ENCODE results near the gene COPS4. TPM values are rescaled to one million over a fixed set of nuclear protein-coding genes. Genes with fewer than 3 reads are reported as not detected.

COPS4 gene
- total RNA-seq, 1 donor from 2014 or later: 92.4 TPM

DNA sequence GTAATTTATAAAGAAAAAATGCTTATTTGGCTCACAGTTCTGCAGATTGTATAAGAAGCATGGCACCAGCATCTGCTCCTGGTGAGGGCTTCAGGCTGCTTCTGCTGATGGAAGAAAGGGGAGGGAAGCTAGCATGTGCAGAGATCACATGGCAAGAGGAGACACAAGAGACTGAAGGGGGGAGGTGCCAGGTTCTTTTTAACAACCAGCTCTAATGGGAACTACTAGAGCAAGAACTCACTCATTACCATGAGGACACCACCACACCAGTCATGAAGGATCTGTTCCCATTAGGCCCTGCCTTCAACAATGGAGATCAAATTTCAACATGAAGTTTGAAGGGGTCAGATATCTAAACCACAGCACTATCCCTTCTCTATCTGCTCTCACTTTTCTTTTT is 9.4 kb upstream of the COPS4 start:
- Histone ChIP-seq H3K79me2 (ENCODE audit: low read depth) (no peaks in the 10 kb centered on the region), H4K20me1 (ENCODE audit: low read depth) (no peaks in the 10 kb centered on the region), H3K36me3 (no peaks in the 10 kb centered on the region), H2AFZ (replicated peaks) (no peak overlapping the region), H3K27ac (no peak overlapping the region), H3K9ac (no peak overlapping the region), H3K27me3 (peaks cover 13% of the 10 kb centered on the region), H3K9me3 (ENCODE audit: low read depth) (no peaks in the 10 kb centered on the region), H3K4me3 (no peak overlapping the region), H3K4me1 (no peaks in the 10 kb centered on the region), H3F3A (ENCODE audit: low read depth) (no peaks in the 10 kb centered on the region), H3K4me2 (no peak overlapping the region)
- no peak for DNase-seq (ENCODE audit: low spot score)
- no peak overlapping the region for H3K27ac Mint-ChIP-seq
- H3K9me3 Mint-ChIP-seq: peaks cover 18% of the 10 kb centered on the region
- H3K4me3 Mint-ChIP-seq: no peak overlapping the region
- H3K4me1 Mint-ChIP-seq: no peaks in the 10 kb centered on the region
- TF ChIP-seq EZH2phosphoT487 (IDR thresholded peaks at IDR 0.05): no peak
- no peak for TF ChIP-seq EZH2 (IDR thresholded peaks at IDR 0.05)
- TF ChIP-seq, protein P1, sequence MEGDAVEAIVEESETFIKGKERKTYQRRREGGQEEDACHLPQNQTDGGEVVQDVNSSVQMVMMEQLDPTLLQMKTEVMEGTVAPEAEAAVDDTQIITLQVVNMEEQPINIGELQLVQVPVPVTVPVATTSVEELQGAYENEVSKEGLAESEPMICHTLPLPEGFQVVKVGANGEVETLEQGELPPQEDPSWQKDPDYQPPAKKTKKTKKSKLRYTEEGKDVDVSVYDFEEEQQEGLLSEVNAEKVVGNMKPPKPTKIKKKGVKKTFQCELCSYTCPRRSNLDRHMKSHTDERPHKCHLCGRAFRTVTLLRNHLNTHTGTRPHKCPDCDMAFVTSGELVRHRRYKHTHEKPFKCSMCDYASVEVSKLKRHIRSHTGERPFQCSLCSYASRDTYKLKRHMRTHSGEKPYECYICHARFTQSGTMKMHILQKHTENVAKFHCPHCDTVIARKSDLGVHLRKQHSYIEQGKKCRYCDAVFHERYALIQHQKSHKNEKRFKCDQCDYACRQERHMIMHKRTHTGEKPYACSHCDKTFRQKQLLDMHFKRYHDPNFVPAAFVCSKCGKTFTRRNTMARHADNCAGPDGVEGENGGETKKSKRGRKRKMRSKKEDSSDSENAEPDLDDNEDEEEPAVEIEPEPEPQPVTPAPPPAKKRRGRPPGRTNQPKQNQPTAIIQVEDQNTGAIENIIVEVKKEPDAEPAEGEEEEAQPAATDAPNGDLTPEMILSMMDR (IDR thresholded peaks at IDR 0.05): no peak
- peaks cover 4% of the 10 kb centered on the region for H3K27me3 Mint-ChIP-seq (ENCODE audit: insufficient read depth, low read depth)
- H3K36me3 Mint-ChIP-seq: peaks cover 2% of the 10 kb centered on the region

DNA sequence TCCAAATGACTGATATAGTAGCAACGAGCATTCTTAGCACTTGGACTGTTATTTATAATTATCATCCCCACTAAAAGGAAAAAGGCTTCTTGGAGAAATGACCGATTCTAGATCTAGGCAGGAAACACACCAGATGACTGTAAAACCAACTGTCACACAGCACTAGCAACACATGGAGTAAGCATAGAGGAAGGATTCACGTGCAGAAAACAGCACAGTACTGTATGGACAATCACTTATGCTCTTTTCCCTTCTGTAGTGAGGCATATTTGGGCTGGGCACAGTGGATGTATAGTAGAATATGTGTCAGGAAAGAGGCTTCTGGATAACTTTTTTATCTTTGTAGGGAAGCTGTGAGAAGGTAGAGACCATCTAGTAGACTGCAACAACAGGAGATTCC is 6.0 kb upstream of the COPS4 start:
- no peak overlapping the region for H3K4me3 Mint-ChIP-seq
- no peak for TF ChIP-seq EZH2phosphoT487 (IDR thresholded peaks at IDR 0.05)
- TF ChIP-seq, protein P1 (IDR thresholded peaks at IDR 0.05): no peak
- no peak for TF ChIP-seq EZH2 (IDR thresholded peaks at IDR 0.05)
- no peak overlapping the region for H3K4me2 ChIP-seq

DNA sequence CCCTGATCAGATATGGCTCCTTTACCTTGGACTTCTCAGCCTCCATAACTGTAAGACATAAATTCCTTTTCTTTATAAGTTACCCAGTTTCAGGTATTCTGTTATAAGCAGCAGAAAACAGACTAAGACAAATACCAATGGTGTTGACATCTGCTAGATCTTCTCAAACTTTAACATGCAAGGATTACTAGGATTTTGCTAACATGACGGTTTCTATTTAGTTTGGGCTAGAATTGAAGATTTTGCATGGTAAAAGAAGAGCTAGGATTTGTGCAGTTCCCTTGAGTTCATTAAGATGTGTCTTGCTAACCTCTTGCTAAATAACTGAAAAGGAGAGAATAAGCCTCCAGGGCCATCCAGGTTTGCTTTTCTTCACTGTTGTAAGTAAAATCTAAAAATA is 5.3 kb upstream of the COPS4 start:
- peaks cover 2% of the 10 kb centered on the region for H3K36me3 Mint-ChIP-seq
- Histone ChIP-seq H3K4me2 (no peak overlapping the region), H3F3A (ENCODE audit: low read depth) (peaks cover 10% of the 10 kb centered on the region), H3K9ac (no peak overlapping the region), H4K20me1 (ENCODE audit: low read depth) (no peaks in the 10 kb centered on the region), H3K9me3 (ENCODE audit: low read depth) (no peaks in the 10 kb centered on the region), H3K36me3 (no peaks in the 10 kb centered on the region), H3K79me2 (ENCODE audit: low read depth) (no peaks in the 10 kb centered on the region), H3K27me3 (peaks cover 13% of the 10 kb centered on the region), H3K4me3 (no peak overlapping the region), H2AFZ (replicated peaks) (peak overlapping the region; percentile 37), H3K4me1 (no peaks in the 10 kb centered on the region), H3K27ac (no peak overlapping the region)
- H3K9me3 Mint-ChIP-seq: peaks cover 13% of the 10 kb centered on the region
- H3K27me3 Mint-ChIP-seq (ENCODE audit: insufficient read depth, low read depth): peaks cover 3% of the 10 kb centered on the region
- no peak for TF ChIP-seq EZH2 (IDR thresholded peaks at IDR 0.05)
- no peak for TF ChIP-seq EZH2phosphoT487 (IDR thresholded peaks at IDR 0.05)
- TF ChIP-seq, protein P1 (IDR thresholded peaks at IDR 0.05): no peak
- H3K27ac Mint-ChIP-seq: no peak overlapping the region
- no peak overlapping the region for H3K4me3 Mint-ChIP-seq
- no peaks in the 10 kb centered on the region for H3K4me1 Mint-ChIP-seq
- no peak for DNase-seq (ENCODE audit: low spot score)

More for the DNA sequence above, 6.0 kb upstream of the COPS4 start:
- H3F3A ChIP-seq (ENCODE audit: low read depth): peaks cover 3% of the 10 kb centered on the region
- no peak overlapping the region for H3K9ac ChIP-seq
- H3K27me3 ChIP-seq: peaks cover 13% of the 10 kb centered on the region
- no peaks in the 10 kb centered on the region for H3K9me3 ChIP-seq (ENCODE audit: low read depth)
- no peak for DNase-seq (ENCODE audit: low spot score)
- no peak overlapping the region for H3K4me3 ChIP-seq
- H3K27ac ChIP-seq: no peak overlapping the region
- Mint-ChIP-seq H3K36me3 (peaks cover 2% of the 10 kb centered on the region), H3K27ac (no peak overlapping the region), H3K9me3 (peaks cover 18% of the 10 kb centered on the region), H3K27me3 (ENCODE audit: insufficient read depth, low read depth) (peaks cover 3% of the 10 kb centered on the region), H3K4me1 (no peaks in the 10 kb centered on the region)
- no peaks in the 10 kb centered on the region for H4K20me1 ChIP-seq (ENCODE audit: low read depth)
- no peaks in the 10 kb centered on the region for H3K36me3 ChIP-seq
- no peaks in the 10 kb centered on the region for H3K79me2 ChIP-seq (ENCODE audit: low read depth)
- H3K4me1 ChIP-seq: no peaks in the 10 kb centered on the region
- H2AFZ ChIP-seq (replicated peaks): no peak overlapping the region

All from neural progenitor cell (in vitro differentiated cells).